GM12873 (cell line): ENCODE results near the gene PLCB2.

Experiments
- CTCF ChIP-seq: IDR thresholded peaks from 2 replicates; pipeline ENCODE4 v1.5.1; 2012; ENCODE audit warnings: low read depth, mild to moderate bottlenecking, moderate library complexity, low read length, control low read depth; ENCODE audit not compliant: insufficient read depth; ENCODE audit errors: missing control alignments

Gene PLCB2

GRCh38 chr15:40252141-40252437 lies 55.6 kb downstream of the PLCB2 start:
- TF ChIP-seq CTCF, result no peak

DNA sequence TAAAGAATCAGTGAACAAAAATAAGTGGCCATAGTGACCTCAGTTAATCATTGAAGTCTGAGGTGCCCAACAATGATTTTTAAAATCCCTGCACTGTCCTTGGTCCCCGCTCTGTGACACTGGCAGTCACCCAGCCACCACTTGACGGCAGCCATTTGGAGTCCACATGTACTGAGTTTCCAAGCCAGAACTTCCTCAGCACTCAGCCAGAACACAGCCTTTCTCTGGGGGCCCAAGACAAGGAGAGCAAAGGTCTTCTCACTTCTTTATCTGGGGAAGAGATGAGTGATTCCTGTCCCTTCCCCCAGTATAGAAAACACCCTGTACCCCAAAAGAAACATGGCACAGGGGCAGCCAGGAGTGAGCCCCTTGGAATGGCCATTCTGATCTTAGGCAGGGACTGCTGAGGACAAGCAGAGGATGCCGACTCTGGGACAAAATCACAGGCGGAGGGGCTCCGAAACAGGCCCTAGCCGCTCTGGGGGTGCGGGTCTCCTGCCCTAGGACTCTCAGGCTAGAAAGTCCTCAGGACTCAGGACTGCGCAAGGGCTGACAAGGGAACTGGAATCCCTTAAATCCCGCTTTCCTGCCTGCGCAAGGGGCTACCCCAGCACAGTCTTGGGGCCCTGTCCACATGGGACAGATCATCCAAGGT lies 56.1 kb downstream of the PLCB2 start:
- no peak for TF ChIP-seq CTCF

GRCh38 chr15:40250771-40251483 lies 56.8 kb downstream of the PLCB2 start:
- no peak for TF ChIP-seq CTCF

DNA sequence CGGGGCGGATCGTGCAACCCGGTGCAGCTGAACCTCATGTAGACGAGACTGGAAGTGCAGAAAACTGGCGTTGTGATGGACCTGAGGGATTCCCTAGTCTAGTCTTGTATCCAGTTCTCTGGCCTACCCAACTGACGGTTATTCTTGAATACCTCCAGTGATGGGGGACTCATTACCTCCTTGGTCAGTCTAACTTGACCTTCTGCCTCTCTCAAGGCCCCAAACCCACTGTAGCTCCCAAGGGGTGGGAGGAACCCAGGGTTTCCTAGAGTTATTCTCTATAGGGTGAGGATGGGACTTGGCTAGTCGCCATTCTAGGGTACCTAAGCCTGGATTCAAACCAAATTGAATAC lies 57.5 kb downstream of the PLCB2 start:
- no peak for TF ChIP-seq CTCF

- no peak for TF ChIP-seq CTCF
These were observed 58.0 kb downstream of the PLCB2 start for GRCh38 chr15:40249477-40250303.

DNA sequence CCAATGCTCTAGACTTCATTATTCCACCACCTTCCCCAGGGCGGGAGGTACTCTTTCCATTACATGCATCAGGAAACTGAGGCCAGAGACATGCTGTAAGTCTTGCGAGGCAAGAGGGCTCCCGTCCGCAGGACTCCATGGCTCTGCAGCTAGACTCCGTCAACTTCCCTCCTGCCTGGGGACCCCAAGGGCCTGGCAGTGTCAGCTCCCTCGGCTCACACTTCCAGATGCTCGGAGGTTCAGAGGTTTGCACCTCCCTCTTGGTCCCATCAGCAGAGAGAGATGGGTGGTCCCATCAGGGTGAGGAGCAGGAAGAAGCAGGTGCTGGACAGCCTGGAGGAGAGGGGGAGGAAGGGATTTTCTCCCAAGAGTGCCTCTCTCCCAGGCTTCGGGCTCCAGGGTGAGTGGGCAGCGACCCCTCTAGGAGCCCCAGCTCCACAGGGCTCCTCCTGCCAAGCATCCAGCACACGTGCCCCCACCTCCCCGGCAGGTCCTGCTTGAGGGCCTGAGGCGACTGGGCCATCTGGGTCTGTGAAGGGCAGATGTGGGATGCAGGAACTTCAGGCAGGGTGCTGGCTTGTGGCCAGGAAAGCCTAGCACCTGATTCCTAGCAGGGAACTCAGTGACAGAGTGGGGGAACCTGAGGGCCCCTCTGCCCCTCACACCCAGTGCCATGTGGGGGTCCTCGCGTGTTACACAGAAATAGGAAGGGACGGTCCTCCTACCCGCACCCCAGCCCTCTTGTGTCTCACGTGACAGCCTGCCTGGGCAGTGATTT lies 59.5 kb downstream of the PLCB2 start:
- no peak for TF ChIP-seq CTCF
